Measurements from ENCODE around the gene SH3RF3. TPM values are rescaled to one million over a fixed set of nuclear protein-coding genes. Genes with fewer than 3 reads are reported as not detected.

SH3RF3 gene
- total RNA-seq, 2 donors from 2014 or later: 37.4 to 61.7 TPM

- DNase-seq (ENCODE audit: low spot score) (no peak), ATAC-seq (ENCODE audit: insufficient number of reproducible peaks, low FRiP score, low read depth) (no peak)
- no peaks in the 10 kb centered on the region for H3K27me3 ChIP-seq (replicated peaks; ENCODE audit: insufficient read depth)
- H3K4me1 ChIP-seq (ENCODE audit: control insufficient read depth in 1 of 2, low read depth in 2 of 2): peaks cover 0 to 23% of the 10 kb centered on the region in 2 donors
- TF ChIP-seq CTCF (IDR thresholded peaks at IDR 0.05): no peak
- H3K36me3 ChIP-seq: no peaks in the 10 kb centered on the region
- no peaks in the 10 kb centered on the region for H3K9me3 ChIP-seq
- no peak overlapping the region for H3K27ac ChIP-seq
- H3K4me3 ChIP-seq: no peak overlapping the region
Measured at GRCh38 chr2:109124982-109125592, 3.9 kb upstream of the SH3RF3 start.

GRCh38 chr2:109125593-109126500, 3.2 kb upstream of the SH3RF3 start:
- H3K27ac ChIP-seq: no peak overlapping the region
- H3K27me3 ChIP-seq (replicated peaks; ENCODE audit: insufficient read depth): no peaks in the 10 kb centered on the region
- no peak for DNase-seq (ENCODE audit: low spot score)

GRCh38 chr2:109126501-109126860, 2.5 kb upstream of the SH3RF3 start:
- H3K4me3 ChIP-seq: no peak overlapping the region
- no peaks in the 10 kb centered on the region for H3K9me3 ChIP-seq
- H3K27ac ChIP-seq: no peak overlapping the region
- DNase-seq (ENCODE audit: low spot score) (no peak), ATAC-seq (ENCODE audit: insufficient number of reproducible peaks, low FRiP score, low read depth) (no peak)
- TF ChIP-seq CTCF (IDR thresholded peaks at IDR 0.05): no peak
- no peaks in the 10 kb centered on the region for H3K27me3 ChIP-seq (replicated peaks; ENCODE audit: insufficient read depth)
- H3K4me1 ChIP-seq (ENCODE audit: control insufficient read depth in 1 of 2, low read depth in 2 of 2): peaks cover 7 to 32% of the 10 kb centered on the region in 2 donors
- H3K36me3 ChIP-seq: no peaks in the 10 kb centered on the region

More at GRCh38 chr2:109125593-109126500, 3.2 kb upstream of the SH3RF3 start:
- TF ChIP-seq CTCF (IDR thresholded peaks at IDR 0.05): no peak
- Histone ChIP-seq H3K9me3 (no peaks in the 10 kb centered on the region), H3K4me3 (no peak overlapping the region), H3K4me1 (ENCODE audit: control insufficient read depth in 1 of 2, low read depth in 2 of 2) (peaks cover under 1 to 26% of the 10 kb centered on the region in 2 donors), H3K36me3 (no peaks in the 10 kb centered on the region)
- ATAC-seq (ENCODE audit: insufficient number of reproducible peaks, low FRiP score, low read depth): no peak

GRCh38 chr2:109127556-109127955, 1.4 kb upstream of the SH3RF3 start:
- DNase-seq (ENCODE audit: low spot score): no peak
- no peak for ATAC-seq (ENCODE audit: insufficient number of reproducible peaks, low FRiP score, low read depth)
- no peak for TF ChIP-seq CTCF (IDR thresholded peaks at IDR 0.05)

GRCh38 chr2:109128048-109128615, 873 bp upstream of the SH3RF3 start:
- Histone ChIP-seq H3K4me3 (peak overlapping the region; percentile 92), H3K27me3 (replicated peaks; ENCODE audit: insufficient read depth) (no peaks in the 10 kb centered on the region), H3K9me3 (no peaks in the 10 kb centered on the region), H3K27ac (peak overlapping the region; percentile 90 to 93), H3K36me3 (no peaks in the 10 kb centered on the region), H3K4me1 (ENCODE audit: control insufficient read depth in 1 of 2, low read depth in 2 of 2) (peaks cover 8 to 48% of the 10 kb centered on the region in 2 donors)
- ATAC-seq (ENCODE audit: insufficient number of reproducible peaks, low FRiP score, low read depth) (peak; percentile 44), DNase-seq (ENCODE audit: low spot score) (peak; percentile 50)
- TF ChIP-seq CTCF (IDR thresholded peaks at IDR 0.05): peak; percentile 92

More at GRCh38 chr2:109127556-109127955, 1.4 kb upstream of the SH3RF3 start:
- H3K36me3 ChIP-seq: no peaks in the 10 kb centered on the region
- H3K27me3 ChIP-seq (replicated peaks; ENCODE audit: insufficient read depth): no peaks in the 10 kb centered on the region
- H3K9me3 ChIP-seq: no peaks in the 10 kb centered on the region
- H3K27ac ChIP-seq: no peak overlapping the region
- peak overlapping the region; percentile 92 for H3K4me3 ChIP-seq
- peaks cover 8 to 43% of the 10 kb centered on the region in 2 donors for H3K4me1 ChIP-seq (ENCODE audit: control insufficient read depth in 1 of 2, low read depth in 2 of 2)

All from thoracic aorta (tissue), 2 donors.